Heart left ventricle (tissue), 13 donors: ENCODE data around the gene XYLT1.

ENCODE experiments used
- CTCF ChIP-seq, 12 donors: fragments of 200-600 bp; sonication (generic) in 4 of 12; IDR thresholded peaks; one replicate each; pipeline versions ENCODE4 v1.5.0 to v1.8.0; 2018 to 2022; ENCODE audit warnings: antibody characterized with exemption in 12 of 12, mild to moderate bottlenecking in 5 of 12
- POLR2A ChIP-seq, 2 donors: fragments of 450-650 bp; IDR thresholded peaks; one replicate each; pipeline ENCODE4 v1.6.1; 2017; ENCODE audit warnings: antibody characterized with exemption in 2 of 2, mild to moderate bottlenecking in 2 of 2, moderate library complexity in 2 of 2
- donor health status: ischemic (EF 13 %, LVEDD 7.1; RV severe dilation, severe dysfunction).
- donor health status: DM: no; HTN: yes; CAD: no.
- donor health status: DM: no; HTN: no; CAD: no.
- donor health status: ischemic (EF 25% LVEDD 6.9; RV normal size, moderate dysfunction).
- donor health status: ischemic (EF 25% LVEDD 5.7; RV mildly dilated, moderate dysfunction).
- donor health status: ischemic (EF 35%, LVEDD 5.7; RV mildly dilated, moderate dysfunction).
- donor health status: nonischemic (EF 11% LVEDD 7.7; RV severe dilation, severe dysfunction).
- donor health status: DM: yes; HTN: yes; CAD: no.
- donor health status: PGD.
- donor health status: ischemic (EF 29% LVEDD 5.4; RV normal size, mild dysfunction).
- donor health status: nonischemic (EF 23%, LVEDD 6.1; RV moderate dilation, normal function).

- TF ChIP-seq POLR2A (IDR thresholded peaks at IDR 0.05) (no peak), CTCF (IDR thresholded peaks at IDR 0.05) (no peak)
Observed at GRCh38 chr16:17276010-17276530, 194.7 kb downstream of the XYLT1 start.
